ENCODE data around the gene MYBPHL. TPM values are rescaled to one million over a fixed set of nuclear protein-coding genes. Genes with fewer than 3 reads are reported as not detected.

MYBPHL gene
- total and polyA plus RNA-seq, 2 of the 13 experiments (the other 11 are each of a cell fraction or from before 2014, with no cell fraction given), result 3.7 to 3.8 TPM

- TF ChIP-seq TFDP2 (CRISPR knock-in tag; IDR thresholded peaks at IDR 0.05), result peak; percentile 60; the same call in 1 of the 2 replicates
- TF ChIP-seq ZNF12 (CRISPR knock-in tag; IDR thresholded peaks at IDR 0.05), result peak; percentile 79; the same call in 1 of the 2 replicates
- TF ChIP-seq KLF6 (CRISPR knock-in tag; IDR thresholded peaks at IDR 0.05), result peak; percentile 76; the same call in 1 of the 2 replicates
- TF ChIP-seq TRAFD1 (CRISPR knock-in tag; IDR thresholded peaks at IDR 0.05; ENCODE audit: borderline replicate concordance), result peak; percentile 86; the same call in 1 of the 2 replicates
- 0 out of 2 replicates have a peak, but pooled peaks have one; percentile 44 for TF ChIP-seq ZIK1 (CRISPR knock-in tag; IDR thresholded peaks at IDR 0.05; ENCODE audit: borderline replicate concordance, low read depth)
- no peak; the same call in 1 of the 2 replicates for TF ChIP-seq TBP (CRISPR knock-in tag; IDR thresholded peaks at IDR 0.05)
- no peak for TF ChIP-seq ZNF75D (CRISPR knock-in tag; IDR thresholded peaks at IDR 0.05; ENCODE audit: borderline replicate concordance)
- TF ChIP-seq BRCA1 (CRISPR knock-in tag; IDR thresholded peaks at IDR 0.05), result no peak; the same call in 1 of the 2 replicates
- TF ChIP-seq ZNF205 (CRISPR knock-in tag; IDR thresholded peaks at IDR 0.05), result peak; percentile 76; the same call in 1 of the 2 replicates
- TF ChIP-seq MBNL3 (CRISPR knock-in tag; conservative IDR thresholded peaks at IDR 0.05), result no peak
- TF ChIP-seq CREB3 (CRISPR knock-in tag; IDR thresholded peaks at IDR 0.05), result no peak
- no peak for TF ChIP-seq ZUFSP (CRISPR knock-in tag; IDR thresholded peaks at IDR 0.05; ENCODE audit: borderline replicate concordance)
- TF ChIP-seq FOXK2 (IDR thresholded peaks at IDR 0.05), result no peak
- no peak for TF ChIP-seq ZNF564 (CRISPR knock-in tag; IDR thresholded peaks at IDR 0.05)
- 0 out of 2 replicates have a peak, but pooled peaks have one; percentile 51 for TF ChIP-seq ZNF704 (CRISPR knock-in tag; IDR thresholded peaks at IDR 0.05; ENCODE audit: borderline replicate concordance)
- TF ChIP-seq HNF4A (CRISPR knock-in tag; IDR thresholded peaks at IDR 0.05), result peak; percentile 53; the same call in 1 of the 2 replicates
- peak; percentile 95; the same call in 1 of the 2 replicates for TF ChIP-seq ZBTB20 (CRISPR knock-in tag; IDR thresholded peaks at IDR 0.05; ENCODE audit: borderline replicate concordance, low read depth)
- peak; percentile 79; the same call in 1 of the 2 replicates for TF ChIP-seq TFDP1 (CRISPR knock-in tag; IDR thresholded peaks at IDR 0.05; ENCODE audit: borderline replicate concordance)
- TF ChIP-seq PAX8 (CRISPR knock-in tag; IDR thresholded peaks at IDR 0.05; ENCODE audit: borderline replicate concordance), result 0 out of 2 replicates have a peak, but pooled peaks have one; percentile 48
- no peak; the same call in 1 of the 2 replicates for TF ChIP-seq ZBTB3 (CRISPR knock-in tag; IDR thresholded peaks at IDR 0.05; ENCODE audit: borderline replicate concordance, low read depth)
These were observed 43.0 kb downstream of the MYBPHL start (continued) for GRCh38 chr1:109263597-109264378.
